Activated CD4-positive, CD25-positive, alpha-beta regulatory T cell (primary cell): ENCODE results near the gene HDAC5.
"Not testable (repeated sequence)": the region's sequence is repeated elsewhere in the genome, so short reads cannot be mapped to it uniquely, and the experiment has no call there.

Experiments used
- DNase-seq, 4 experiments: peaks; one replicate each; lab custom pipeline; 2025; lab: John Stamatoyannopoulos, UW

HDAC5 gene

DNA sequence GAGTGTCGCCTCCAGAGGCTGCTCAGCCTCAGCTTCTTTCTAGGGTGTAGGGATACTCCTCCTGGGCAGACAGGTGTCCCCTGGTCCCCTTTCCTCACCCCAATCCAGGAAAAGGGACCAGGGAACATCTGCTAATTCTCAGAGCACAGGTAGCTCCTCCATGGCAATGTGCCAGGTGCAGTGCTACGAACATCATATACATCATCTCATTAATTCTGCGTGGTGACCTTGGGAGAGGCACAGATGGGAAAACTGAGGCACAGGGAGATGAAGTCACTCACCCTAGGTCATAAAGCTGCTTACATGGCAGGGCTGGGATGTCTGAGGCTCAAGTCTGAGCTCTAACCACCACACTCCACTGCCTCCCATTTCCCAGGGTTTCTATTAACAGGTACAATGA, 11.7 kb downstream of the HDAC5 start:
- DNase-seq, result no peak

DNA sequence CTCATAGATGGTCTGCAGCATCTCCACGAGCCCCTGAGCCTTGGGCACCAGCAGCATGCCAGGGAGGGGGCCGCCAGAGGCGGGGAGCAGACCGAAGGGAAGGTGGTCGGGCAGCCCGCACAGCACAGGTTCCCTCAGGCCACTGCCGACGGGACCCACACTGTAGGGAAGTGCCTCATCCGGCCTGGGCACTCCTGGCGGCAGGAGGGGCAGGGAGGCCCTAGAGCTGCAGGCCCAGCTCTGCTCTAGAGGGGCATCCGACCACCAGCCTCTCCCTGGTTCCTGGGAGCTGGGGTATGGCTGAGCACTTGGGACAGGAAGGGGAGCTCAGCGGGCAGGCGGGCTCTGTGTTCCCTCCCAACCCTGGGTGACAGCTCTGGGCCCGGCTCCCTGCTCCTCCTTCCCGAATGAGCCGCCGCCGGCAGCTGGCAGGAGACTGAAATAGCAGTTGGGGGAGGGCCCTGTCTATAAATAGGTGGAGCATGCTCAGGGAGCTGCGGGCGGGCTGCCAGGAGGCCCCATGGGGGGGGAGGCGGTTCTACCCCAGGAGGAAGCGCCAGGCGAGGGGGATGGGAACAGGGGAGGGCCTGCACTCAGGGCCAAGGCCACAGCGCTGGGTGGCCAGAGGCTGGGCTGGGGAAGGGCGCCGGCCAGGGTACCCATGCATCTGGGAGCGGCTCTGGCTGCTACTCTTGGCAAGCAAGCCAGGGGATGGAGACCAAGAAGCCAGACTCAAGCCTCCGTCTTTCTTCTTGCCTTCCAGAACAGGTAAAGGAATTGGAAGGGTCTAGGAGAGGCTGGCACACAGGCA, 12.4 kb downstream of the HDAC5 start:
- DNase-seq, result peak in 2 of 4 experiments; percentile 10 to 32

DNA sequence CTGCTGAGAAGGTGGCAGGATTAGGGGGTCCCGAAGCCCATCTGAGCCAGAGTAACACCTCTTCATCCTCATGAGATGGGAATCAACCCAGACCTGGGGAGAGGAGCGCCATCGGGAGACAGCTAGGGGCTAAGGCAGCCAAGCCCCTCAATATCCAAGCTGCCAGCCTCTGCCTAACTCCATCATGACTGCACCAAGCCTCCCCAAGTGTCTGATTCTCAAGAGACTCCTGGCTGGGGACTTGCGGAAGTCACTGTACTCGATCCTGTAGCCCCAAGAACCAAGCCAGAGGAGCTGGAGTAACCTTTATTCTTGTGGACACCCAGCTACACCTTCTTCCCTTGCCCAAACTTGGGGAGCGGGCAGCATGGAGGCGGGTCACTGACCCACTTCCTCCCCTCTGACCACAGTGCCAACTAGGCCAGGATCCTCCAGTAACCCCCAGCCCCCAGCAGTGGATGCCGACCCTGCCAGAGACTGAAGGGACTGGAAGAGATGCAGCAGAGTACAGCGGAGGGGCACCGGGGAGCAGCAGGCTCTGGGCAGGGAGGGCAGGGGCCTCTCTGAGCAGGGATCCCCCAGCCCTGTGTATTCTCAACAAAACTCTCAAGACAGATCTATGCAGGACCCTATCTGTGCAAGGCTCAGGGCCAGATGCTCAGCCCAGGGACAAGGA, 13.3 kb downstream of the HDAC5 start:
- DNase-seq, result no peak

DNA sequence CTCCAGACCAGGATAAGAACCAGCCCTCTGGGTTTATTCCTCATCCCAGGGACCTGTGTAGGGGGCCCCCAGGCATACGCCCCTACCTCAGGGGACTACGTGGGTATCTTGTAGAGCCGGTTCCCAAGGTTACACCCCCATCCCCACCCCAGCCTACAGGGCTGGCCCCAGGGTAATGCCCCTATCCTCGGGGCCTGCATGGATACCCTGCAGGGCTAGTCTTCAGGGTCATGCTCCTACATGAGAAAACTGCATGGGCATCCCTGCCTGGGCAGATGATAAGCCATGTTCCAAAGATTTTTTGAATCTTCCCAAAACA, 14.2 kb downstream of the HDAC5 start:
- no peak for DNase-seq

DNA sequence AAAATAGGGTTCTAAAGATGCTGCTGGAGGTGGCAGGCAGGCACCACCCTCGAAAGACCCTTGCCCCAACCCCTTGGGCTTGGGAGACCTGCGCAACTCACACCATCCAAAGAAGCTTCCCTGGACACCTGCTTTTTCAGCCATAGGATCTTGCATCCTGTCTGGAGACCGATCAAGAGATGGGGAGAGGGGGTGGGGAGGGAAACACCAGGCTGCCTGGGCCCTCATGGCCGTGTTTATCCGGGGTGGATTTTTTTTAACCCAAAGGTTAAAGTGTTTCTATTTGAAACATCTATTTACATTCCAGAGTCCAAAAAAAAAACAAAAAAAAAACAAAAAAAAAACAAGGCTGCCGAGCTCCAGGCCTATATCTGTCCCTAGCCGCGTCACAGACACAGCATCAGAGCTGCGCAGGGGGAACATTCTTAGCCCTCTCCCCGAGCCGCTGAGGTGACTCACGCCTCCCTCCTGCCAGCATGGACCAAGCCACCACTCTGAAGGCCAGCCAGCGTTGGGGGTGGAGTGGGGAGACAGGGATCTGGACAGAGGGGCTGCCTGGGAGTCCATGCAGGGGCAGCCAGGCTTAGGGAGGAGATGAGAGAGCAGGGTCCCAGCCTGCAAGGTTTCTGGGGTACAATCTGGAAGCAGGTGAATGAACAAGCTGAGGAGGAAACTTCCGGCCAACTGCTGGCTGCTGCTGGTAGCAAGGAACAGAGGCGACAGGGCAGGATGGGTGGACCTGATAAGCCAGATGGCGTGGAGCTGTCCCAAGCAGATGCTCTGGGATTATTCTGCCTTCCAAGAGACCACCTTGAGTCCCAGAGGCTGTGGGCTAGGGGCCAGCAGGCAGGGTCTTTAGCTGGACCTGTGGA, 14.8 kb downstream of the HDAC5 start:
- DNase-seq, result no peak

DNA sequence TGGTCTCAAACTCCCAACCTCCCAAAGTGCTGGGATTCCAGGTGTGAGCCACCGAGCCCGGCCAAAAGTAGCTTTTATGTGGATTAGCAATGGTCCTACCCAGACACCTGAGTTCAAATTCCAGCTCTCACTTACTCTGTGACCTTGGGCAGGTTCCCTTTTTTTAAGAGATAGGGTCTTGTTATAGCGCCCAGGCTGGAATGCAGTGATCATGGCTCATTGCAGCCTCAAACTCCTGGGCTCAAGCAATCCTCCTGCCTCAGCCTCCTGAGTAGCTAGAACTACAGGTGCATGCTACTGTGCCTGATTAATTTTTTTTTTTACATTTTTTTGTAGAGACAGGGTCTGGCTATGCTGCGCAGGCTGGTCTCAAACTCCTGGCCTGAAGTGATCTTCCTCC, 16.6 kb downstream of the HDAC5 start:
- no peak for DNase-seq

DNA sequence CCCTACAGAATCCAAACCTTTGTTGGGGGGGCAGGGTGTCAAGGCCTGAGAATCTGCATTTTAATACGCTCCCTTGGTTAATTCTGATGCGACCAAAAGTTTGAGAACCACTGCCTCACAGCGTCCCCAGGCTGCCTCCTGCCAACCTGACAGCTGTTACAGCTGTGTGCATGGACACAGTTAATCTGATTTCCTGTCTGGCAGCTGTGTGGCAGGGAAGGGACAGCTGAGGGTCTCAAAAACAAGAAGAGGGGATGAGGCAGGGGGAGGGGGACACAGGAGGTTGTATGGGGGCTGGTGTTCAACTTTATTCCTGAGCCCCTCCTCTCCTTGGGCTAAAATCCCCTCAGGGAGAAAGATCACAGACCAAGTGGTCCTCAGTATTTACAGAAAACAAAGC, 17.5 kb downstream of the HDAC5 start:
- no peak for DNase-seq

DNA sequence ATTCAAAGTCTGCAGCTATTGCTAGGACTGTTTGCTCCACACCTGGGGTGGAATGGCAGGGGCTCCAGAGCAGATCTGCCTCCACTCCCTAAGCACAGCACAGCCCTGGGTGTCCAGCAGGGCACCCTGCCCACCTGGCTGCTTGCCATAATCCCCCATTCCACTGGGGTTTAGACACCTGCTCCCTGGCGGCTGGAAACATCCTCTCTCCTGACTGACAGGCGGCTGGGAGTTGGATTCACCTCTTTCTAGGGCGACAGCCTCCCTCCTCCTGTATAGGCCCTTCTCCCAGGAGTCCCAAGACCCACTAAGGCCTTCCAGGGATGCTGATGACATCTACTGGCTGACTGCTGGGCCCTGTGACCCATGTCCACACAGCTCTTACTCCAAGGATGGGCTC, 18.0 kb downstream of the HDAC5 start:
- DNase-seq, result no peak

DNA sequence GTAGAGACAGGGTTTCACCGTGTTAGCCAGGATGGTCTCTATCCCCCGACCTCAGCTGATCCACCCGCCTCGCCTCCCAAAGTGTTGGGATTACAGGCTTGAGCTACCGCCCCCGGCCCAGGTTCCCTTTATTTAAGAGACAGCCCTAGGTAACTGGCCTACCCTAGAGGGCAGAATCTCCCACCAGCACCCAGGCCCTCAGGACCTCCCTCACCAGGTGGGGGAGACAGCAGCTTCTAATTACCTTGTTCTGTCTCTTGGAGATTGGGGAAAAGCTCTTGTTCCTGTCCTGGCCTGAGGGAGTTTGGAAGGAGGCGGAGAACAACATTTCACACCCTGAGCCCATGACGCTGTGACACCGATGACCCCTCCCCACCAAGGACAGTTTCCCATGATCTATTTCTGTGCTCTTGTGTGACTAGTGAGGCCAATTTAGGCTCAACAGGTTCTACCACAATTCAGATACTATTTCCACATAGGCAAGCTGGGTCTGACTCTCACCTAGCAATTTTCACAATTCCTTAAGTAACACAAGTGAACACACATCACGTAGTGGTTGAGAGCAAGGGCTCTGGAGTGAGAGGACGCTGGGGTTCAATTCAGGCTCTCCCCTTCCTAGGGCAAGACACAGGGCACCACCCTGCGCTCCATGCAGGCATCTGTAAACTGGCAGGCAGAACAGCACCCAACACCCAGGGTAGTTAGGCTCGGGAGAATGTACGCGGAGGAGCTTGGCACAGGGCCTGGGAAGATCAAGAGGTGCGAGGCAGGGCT, 20.4 kb downstream of the HDAC5 start:
- DNase-seq, result no peak

DNA sequence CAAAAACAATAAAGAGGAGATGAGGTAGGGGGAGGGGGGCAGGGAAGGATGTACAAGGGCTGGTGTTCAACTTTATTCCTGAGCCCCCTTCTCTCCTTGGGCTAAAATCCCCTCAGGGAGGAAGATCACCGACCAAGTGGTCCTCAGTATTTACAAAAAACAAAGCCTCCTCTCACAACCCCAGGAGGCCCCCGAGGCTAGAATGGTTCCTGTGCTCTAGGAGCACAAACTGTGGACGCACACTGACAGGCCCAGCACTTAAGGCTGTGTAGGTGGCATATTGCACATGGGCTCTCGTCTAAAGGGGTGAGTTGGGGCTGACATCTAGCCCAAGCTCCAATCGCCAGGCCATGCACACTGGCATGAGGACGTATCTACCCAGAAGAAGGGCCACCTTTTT, 21.6 kb downstream of the HDAC5 start:
- DNase-seq, result not testable (repeated sequence)

DNA sequence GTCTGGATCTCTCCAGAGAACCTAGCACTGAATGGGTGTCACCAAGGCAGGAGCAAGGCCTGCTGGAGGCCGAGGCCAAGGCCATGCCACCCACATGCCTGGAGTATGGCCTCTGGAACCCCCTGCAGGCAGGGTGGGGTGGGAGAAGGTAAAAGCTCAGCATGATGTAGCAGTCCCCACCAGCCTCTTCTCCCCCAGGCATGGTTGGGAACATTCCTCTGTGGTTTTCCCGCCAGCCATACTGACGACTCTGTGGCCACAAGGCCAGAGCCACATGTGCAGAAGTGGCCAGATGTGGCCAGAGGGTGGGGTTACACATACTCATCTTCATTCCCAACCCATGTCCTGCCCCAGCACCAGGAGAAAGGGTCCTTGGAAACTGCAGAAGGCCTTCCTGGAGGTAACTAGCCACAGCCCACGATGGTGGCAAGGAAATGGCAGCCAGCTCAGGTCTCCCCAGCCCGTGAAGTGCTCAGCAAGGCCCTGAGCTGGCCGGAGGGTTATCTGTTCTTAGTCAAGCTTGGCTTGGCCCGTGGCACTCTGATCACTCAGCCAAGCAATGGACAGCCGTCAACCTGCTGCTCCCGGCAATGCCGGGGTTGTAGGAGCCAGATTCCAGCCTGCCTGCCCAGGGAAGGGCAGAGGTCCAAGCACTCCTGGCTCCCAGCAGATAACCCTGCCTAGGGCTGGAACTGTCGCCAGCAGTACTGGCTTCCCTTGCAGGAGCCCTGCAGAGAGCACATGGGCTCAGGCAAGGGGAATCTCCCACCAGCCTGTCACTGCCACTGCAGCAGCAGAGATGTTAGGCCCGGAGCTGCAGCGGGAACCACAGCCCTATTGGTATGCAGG, 26.1 kb downstream of the HDAC5 start:
- DNase-seq, result no peak

DNA sequence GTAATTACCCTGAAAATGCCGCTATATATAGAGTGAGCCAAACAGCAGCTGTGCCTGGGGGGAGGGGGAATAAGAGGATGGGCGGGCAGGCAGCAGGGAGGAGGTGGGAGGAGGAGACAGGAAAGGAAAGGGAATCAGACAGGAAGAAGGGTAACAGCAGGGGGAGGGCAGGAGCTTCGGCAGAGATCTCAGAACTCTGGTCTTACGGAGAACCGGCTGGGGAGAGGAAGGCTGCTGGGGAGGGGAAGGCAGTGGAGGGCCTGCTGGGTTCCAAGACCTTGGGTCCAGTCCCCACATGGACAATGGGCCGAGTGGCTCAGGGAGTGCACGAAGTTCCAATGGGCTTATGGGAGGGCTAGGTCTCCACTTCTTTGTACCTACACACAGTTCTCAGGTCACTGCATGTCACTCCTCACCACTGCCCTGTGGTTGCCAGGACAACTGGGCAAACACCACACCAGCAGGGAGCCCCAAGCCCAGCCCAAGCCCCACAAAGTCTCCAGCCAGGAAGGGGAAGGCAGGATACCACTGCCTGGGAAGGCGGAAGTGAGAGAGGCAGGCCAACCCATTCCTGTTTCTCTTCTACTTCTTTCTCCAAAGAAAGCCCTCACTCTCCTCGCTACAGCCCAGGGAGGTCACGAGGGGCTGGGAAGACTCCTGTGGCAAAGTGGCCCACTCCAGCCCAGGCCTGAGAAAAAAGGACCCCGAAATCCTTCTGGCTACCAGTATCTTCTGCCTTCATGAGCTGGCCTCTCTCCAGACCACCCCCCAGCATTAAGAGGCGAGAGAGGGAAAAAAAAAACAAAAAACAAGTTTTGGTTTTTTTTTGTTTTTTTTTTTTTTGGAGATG, 27.6 kb downstream of the HDAC5 start:
- no peak for DNase-seq

DNA sequence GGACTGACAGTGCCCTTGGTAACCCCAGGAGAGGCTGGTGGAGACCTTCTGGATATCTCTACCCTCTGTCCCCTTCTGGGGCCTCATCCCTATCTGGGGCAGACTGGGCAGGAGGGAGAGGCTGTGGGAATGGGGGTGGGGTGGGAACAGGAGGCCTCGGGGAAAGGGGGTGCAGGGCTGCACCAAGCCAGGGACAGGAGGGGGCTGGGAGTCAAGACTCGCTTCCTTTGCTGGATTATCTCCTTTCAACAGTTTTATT, 28.1 kb downstream of the HDAC5 start:
- no peak for DNase-seq

DNA sequence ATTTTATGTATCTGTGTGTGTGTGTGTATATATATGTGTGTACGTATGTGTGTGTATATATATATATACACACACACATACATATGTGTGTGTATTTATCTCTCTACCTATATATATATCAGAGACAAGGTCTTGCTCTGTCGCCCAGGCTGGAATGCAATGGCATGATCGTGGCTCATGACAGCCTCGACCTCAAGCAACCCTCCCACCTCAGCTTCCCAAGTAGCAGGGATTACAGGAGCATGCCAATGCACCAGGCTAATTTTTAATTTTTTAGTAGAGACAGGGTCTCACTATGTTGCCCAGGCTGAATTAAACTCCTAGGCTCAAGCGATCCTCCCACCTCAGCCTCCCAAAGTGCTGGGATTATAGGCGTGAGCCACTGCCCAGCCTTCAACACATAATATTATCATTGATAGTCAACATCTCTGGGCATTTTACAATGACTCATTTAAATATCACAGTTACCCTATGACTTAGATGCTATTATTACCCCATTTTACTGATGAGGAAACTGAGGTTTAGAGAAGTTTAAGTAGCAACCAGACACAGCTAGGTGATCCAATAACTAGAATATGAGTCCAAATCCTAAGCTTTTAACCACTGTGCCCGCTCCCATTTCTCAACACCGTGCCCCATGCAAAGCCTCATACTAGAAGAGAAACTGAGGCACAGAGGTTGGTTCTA, 28.6 kb downstream of the HDAC5 start:
- DNase-seq, result no peak

DNA sequence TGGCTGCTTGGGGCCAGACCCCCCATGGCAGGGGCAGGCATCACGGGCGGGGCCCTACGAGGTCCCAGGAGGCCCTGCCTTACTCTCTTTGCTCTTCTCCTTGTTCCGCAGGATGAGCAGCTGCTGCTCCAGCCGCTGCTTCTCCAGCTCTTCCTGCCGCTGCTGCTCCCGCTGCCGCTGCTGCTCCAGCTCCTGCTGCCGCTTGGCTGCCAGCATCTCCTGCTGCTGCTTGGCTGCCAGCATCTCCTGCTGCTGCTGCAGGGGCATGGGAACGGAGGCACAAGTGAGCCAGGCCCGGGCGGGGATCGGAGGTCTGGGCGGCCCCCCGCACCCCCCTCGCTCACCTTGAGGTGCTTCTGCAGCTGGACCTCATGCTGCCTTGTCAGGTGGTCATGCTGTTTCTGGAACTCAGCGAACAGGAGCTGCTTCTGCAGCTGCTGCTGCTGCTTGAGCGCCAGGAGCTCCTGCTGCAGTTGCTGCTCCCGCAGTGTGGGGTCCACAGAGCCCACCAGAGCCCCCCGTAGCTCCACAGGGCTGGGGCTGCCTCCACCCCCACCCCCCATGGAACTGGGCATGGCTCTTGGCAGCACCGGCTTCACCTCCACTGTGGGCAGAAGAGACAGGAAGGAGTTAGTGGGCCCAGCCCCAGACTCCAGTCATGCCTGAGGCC, 30.1 kb downstream of the HDAC5 start:
- DNase-seq, result no peak

DNA sequence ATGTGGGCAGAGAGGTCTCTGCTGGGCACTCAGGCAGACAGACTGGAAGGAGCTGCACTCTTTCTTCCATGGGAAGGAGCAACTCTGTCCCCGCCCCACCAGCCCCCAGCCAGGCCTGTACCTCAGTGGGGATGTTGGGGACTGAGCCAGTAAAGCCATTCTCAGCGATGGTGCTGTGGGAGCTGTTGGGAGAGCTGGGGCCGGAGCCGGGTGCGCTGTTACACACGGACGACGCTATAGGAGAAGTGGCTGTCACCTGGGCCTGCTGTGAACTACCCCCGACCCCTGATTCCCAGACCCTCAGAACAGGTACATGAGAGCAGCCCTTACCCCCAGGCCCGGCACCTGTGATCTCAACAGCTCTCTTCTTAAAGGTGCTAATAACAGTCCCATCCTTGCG, 31.4 kb downstream of the HDAC5 start:
- no peak for DNase-seq

DNA sequence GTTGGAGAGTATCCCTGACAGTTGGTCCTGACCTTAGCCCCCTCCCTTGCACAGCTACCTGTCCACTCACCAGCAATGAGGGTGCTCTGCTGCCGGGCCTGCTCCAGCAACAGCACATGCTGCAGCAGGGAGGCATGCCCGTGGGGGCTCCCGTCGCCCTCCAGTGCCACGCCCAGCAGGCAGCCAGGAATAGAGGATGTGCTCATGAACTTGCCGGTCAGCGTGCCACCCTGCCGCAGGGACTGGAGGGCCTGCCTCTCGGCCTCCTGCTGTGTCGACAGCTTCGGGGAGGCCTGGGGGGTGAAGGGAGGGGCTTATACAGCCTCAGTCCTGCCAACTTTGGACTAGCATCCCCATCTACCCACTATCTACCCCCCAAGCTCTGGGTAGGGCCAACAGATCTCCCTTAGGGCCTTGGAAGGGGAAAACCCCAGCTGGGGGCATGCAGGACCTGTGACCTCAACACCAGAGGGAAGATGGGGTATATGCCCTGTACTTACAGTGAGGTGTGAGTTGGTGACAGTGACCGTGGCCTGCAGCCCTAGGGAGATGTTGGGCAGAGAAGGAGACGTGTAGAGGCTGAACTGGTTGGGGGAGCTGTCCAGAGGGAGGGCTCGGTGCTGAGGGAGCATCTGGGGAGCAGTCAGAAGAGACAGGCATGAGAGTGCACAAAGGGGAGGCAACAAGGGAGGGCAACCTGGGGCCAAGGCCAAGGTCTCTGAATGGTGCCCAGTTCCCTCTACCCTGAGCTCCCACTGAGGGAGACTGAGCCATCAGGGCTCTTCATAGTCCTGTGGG, 32.0 kb downstream of the HDAC5 start:
- DNase-seq, result no peak

DNA sequence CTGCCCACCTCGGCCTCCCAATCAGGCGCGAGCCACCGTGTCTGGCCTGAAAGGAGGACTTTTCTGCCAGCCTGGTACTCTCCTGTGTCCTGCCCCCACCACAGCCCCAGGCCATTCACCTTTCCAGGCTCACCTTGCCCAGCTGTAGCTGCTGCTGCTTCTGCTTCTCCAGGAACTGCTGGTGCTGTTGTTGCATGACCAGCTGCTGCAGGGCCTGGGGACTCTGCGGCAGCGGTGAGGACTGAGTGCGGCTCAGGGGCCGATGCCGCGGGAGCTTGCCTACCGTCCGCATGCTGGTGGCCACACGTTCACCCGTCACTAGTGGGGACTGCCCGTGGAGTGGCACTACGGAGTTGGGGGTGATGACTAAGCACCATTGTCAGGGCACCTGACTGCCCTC, 35.2 kb downstream of the HDAC5 start:
- no peak for DNase-seq

DNA sequence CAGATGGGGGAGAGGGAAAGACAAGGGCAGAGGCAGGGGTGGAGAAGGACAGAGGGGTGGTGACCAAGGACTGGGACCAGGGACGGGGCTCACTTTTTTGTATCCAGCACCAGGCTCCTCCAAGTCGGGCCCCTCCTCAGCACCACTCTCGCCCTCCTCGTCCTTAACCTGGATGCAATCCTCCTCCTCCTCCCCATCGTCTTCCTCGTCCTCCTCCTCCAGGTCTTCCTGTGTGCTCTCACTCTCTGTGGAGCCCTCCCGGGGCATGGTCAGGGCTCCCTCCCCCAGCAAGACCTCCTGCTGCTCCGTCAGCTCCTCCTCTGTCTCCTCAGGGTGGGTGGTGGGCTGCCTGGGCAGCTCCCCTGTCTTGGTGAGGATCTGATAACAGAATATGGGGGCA, 36.1 kb downstream of the HDAC5 start:
- no peak for DNase-seq
